ENCODE measurements around the gene DLG2. TPM values are rescaled to one million over a fixed set of nuclear protein-coding genes. Genes with fewer than 3 reads are reported as not detected.

Gene DLG2
- total RNA-seq, 1 donor from 2014 or later, result 0.17 TPM

GRCh38 chr11:85589373-85589772 lies 37.8 kb downstream of the DLG2 start:
- no peak for TF ChIP-seq CTCF (conservative IDR thresholded peaks at IDR 0.05; ENCODE audit: low read depth, low read length)
- H3K4me3 ChIP-seq (ENCODE audit: low read depth, low read length), result no peak overlapping the region
- no peak for DNase-seq (ENCODE audit: low read depth)

- no peak for DNase-seq (ENCODE audit: low read depth)
- no peak for TF ChIP-seq CTCF (conservative IDR thresholded peaks at IDR 0.05; ENCODE audit: low read depth, low read length)
- H3K4me3 ChIP-seq (ENCODE audit: low read depth, low read length), result no peak overlapping the region
Measured at GRCh38 chr11:85582111-85582510, 45.0 kb downstream of the DLG2 start.

GRCh38 chr11:85575388-85575787 lies 51.8 kb downstream of the DLG2 start:
- no peak overlapping the region for H3K4me3 ChIP-seq (ENCODE audit: low read depth, low read length)
- TF ChIP-seq CTCF (conservative IDR thresholded peaks at IDR 0.05; ENCODE audit: low read depth, low read length), result no peak
- DNase-seq (ENCODE audit: low read depth), result no peak

GRCh38 chr11:85572056-85572455 lies 55.1 kb downstream of the DLG2 start:
- no peak for DNase-seq (ENCODE audit: low read depth)
- no peak for TF ChIP-seq CTCF (conservative IDR thresholded peaks at IDR 0.05; ENCODE audit: low read depth, low read length)
- no peak overlapping the region for H3K4me3 ChIP-seq (ENCODE audit: low read depth, low read length)

- DNase-seq (ENCODE audit: low read depth), result no peak
- TF ChIP-seq CTCF (conservative IDR thresholded peaks at IDR 0.05; ENCODE audit: low read depth, low read length), result no peak
- H3K4me3 ChIP-seq (ENCODE audit: low read depth, low read length), result no peak overlapping the region
Measured at GRCh38 chr11:85569525-85569924, 57.6 kb downstream of the DLG2 start.

GRCh38 chr11:85558411-85558810 lies 68.7 kb downstream of the DLG2 start:
- DNase-seq (ENCODE audit: low read depth), result no peak
- H3K4me3 ChIP-seq (ENCODE audit: low read depth, low read length), result no peak overlapping the region
- TF ChIP-seq CTCF (conservative IDR thresholded peaks at IDR 0.05; ENCODE audit: low read depth, low read length), result no peak

- DNase-seq (ENCODE audit: low read depth), result no peak
- H3K4me3 ChIP-seq (ENCODE audit: low read depth, low read length), result no peak overlapping the region
- no peak for TF ChIP-seq CTCF (conservative IDR thresholded peaks at IDR 0.05; ENCODE audit: low read depth, low read length)
Measured at GRCh38 chr11:85551881-85552280, 75.3 kb downstream of the DLG2 start.

All from epithelial cell of proximal tubule (primary cell).